Skeletal muscle satellite cell (primary cell): Measurements from ENCODE around the gene ACADS. TPM values are rescaled to one million over a fixed set of nuclear protein-coding genes. Genes with fewer than 3 reads are reported as not detected.

ENCODE experiments used
- H3K27me3 ChIP-seq: 2 replicates; pipeline ENCODE4 v1.7.0; 2013; ENCODE audit warnings: low read length; ENCODE audit not compliant: control insufficient read depth, insufficient read depth
- H3K36me3 ChIP-seq: 2 replicates; pipeline ENCODE4 v1.7.0; 2013; ENCODE audit warnings: mild to moderate bottlenecking, control low read depth, low read length; ENCODE audit not compliant: insufficient read depth
- H3K4me1 ChIP-seq: 2 replicates; pipeline ENCODE4 v1.7.0; 2013; ENCODE audit warnings: low read length; ENCODE audit not compliant: control insufficient read depth, insufficient read depth
- H3K4me2 ChIP-seq: 2 replicates; pipeline ENCODE4 v1.7.0; 2013; ENCODE audit warnings: mild to moderate bottlenecking, low read length
- H3K4me3 ChIP-seq: 2 replicates; pipeline ENCODE4 v1.7.0; 2013; ENCODE audit warnings: low read length
- H3K9ac ChIP-seq: 2 replicates; pipeline ENCODE4 v1.7.0; 2013; ENCODE audit warnings: mild to moderate bottlenecking, low read depth, low read length, moderate library complexity
- H3K9me3 ChIP-seq: replicated peaks from 2 replicates; pipeline ENCODE4 v1.7.0; 2013; ENCODE audit warnings: mild to moderate bottlenecking, control low read depth, low read length
- total RNA-seq: library from RNA; depleted of rRNA; stranded (reverse); fragments of >200 nt; gene quantifications from 2 replicates; pipeline ENCODE4 v1.2.3, GENCODE V29; 2012; rRNA removed

The ACADS gene, protein sequence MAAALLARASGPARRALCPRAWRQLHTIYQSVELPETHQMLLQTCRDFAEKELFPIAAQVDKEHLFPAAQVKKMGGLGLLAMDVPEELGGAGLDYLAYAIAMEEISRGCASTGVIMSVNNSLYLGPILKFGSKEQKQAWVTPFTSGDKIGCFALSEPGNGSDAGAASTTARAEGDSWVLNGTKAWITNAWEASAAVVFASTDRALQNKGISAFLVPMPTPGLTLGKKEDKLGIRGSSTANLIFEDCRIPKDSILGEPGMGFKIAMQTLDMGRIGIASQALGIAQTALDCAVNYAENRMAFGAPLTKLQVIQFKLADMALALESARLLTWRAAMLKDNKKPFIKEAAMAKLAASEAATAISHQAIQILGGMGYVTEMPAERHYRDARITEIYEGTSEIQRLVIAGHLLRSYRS
- total RNA-seq: 8.6 and 9.4 TPM in 2 replicates

- Histone ChIP-seq H3K4me2 (peak within 1 kb of the TSS; percentile 94), H3K27me3 (no peaks in the 10 kb centered on the region), H3K4me3 (peak within 1 kb of the TSS; percentile 90), H3K36me3 (peaks cover 26% of the 10 kb centered on the region), H3K9ac (peak within 1 kb of the TSS; percentile 80), H3K4me1 (peaks cover 21% of the 10 kb centered on the region), H3K9me3 (no peaks in the 10 kb centered on the region)
Measured at GRCh38 chr12:120725659-120726509, at the start of gene ACADS. ACADS (plus strand) TSS chr12:120725826; CDS start chr12:120725886, 60 bp downstream.

- H3K4me3 ChIP-seq: no peak overlapping the region
- H3K36me3 ChIP-seq: no peaks in the 10 kb centered on the region
- H3K4me1 ChIP-seq: peaks cover 8% of the 10 kb centered on the region
- no peak overlapping the region for H3K4me2 ChIP-seq
- H3K9ac ChIP-seq: no peak overlapping the region
- H3K27me3 ChIP-seq: no peaks in the 10 kb centered on the region
- no peaks in the 10 kb centered on the region for H3K9me3 ChIP-seq
Measured at GRCh38 chr12:120677765-120678473, 47.7 kb upstream of the ACADS start.

DNA sequence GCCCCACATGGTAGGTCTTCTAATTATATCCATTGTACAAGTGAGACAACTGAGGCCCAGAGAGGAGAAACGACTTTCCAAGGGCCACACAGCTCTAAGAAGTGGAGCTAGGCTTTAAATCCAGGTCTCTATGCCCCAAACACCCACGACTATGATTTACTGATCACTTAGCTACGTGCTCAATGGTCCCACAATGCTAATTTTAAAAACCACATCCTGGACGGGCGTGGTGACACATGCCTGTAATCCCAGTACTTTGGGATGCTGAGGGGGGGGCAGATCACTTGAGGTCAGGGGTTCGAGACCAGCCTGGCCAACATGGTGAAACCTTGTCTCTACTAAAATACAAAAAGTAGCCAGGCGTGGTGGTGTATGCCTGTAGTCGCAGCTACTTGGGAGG lies 47.1 kb upstream of the ACADS start:
- H3K4me1 ChIP-seq: peaks cover 8% of the 10 kb centered on the region
- H3K9me3 ChIP-seq: no peaks in the 10 kb centered on the region
- H3K9ac ChIP-seq: no peak overlapping the region
- no peak overlapping the region for H3K4me3 ChIP-seq
- no peaks in the 10 kb centered on the region for H3K27me3 ChIP-seq
- no peaks in the 10 kb centered on the region for H3K36me3 ChIP-seq
- no peak overlapping the region for H3K4me2 ChIP-seq

- H3K9me3 ChIP-seq: no peaks in the 10 kb centered on the region
- no peak overlapping the region for H3K4me2 ChIP-seq
- H3K4me3 ChIP-seq: no peak overlapping the region
- H3K9ac ChIP-seq: no peak overlapping the region
- H3K27me3 ChIP-seq: no peaks in the 10 kb centered on the region
- H3K4me1 ChIP-seq: peaks cover 8% of the 10 kb centered on the region
- H3K36me3 ChIP-seq: no peaks in the 10 kb centered on the region
Measured at GRCh38 chr12:120680165-120680738, 45.4 kb upstream of the ACADS start.

DNA sequence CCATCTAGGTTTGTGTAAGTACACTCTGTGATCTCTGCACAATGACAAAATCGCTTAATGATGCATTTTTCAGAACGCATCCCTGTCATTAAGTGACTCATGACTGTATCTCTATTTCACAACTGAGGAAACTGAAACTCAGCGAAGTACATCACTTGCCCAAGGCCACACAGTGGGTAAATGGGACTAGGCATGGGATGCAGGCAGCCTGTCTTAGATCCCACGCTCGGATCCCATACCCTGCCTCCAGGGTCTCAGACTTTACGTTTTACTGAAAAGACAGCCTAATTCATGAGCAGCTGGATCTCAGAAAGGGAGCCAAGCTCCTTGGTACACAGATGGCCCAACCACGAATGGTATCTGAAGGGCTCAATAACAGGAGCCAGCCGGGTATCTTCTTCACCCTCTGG lies 41.1 kb upstream of the ACADS start:
- no peaks in the 10 kb centered on the region for H3K36me3 ChIP-seq
- no peaks in the 10 kb centered on the region for H3K27me3 ChIP-seq
- no peak overlapping the region for H3K4me2 ChIP-seq
- H3K9me3 ChIP-seq: no peaks in the 10 kb centered on the region
- no peak overlapping the region for H3K9ac ChIP-seq
- H3K4me3 ChIP-seq: no peak overlapping the region
- peaks cover 15% of the 10 kb centered on the region for H3K4me1 ChIP-seq

DNA sequence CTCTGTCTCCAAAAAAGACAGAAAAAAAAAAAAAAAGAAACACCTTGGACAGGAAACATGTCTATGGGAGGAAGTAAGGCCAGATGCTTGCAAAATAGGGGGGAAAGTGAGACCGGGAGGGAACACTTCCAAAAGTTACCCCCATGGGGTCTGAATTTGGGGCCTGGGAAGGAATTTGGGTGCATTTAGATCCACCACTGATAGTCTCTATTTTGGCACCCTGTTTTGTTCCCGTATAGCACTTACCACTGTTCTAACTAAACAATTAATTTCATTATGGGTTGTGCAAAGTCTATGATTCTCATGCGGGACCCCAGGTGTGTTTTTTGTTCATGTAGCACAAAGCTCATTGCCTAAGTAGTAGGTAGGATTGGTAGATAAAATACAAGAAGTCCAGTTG lies 40.1 kb upstream of the ACADS start:
- no peak overlapping the region for H3K4me3 ChIP-seq

DNA sequence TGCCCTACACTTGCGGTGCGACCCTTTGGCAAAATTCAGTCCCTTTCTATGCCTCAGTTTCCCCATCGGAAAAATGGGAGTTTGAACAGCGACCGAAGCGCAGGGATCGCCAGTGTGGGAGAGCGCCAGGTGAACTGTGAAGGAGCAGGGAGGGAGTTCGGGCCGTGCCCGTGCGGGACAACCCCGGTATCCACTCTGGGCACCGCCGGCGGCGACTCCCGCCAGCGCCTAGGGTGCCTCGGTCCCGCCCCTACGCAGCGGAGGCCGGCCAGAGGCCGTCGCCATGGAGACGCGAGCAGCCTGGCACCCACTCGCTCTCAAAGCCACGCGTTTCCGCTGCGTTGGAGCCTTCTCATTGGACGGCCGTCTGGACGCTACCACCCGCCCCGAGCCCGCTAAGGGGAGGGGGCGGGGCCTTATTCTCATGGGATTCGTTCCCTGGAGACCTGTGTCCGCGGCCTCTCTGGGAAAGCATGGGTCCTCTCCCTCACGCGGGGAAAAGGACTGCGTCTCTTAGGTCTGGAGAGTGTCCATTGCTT lies 39.4 kb upstream of the ACADS start:
- peaks cover 18% of the 10 kb centered on the region for H3K4me1 ChIP-seq
- H3K4me2 ChIP-seq: peak overlapping the region; percentile 93
- H3K9me3 ChIP-seq: no peaks in the 10 kb centered on the region
- no peaks in the 10 kb centered on the region for H3K36me3 ChIP-seq
- no peaks in the 10 kb centered on the region for H3K27me3 ChIP-seq
- peak overlapping the region; percentile 94 for H3K9ac ChIP-seq
- H3K4me3 ChIP-seq: peak overlapping the region; percentile 91

More for the DNA sequence above, 40.1 kb upstream of the ACADS start:
- Histone ChIP-seq H3K27me3 (no peaks in the 10 kb centered on the region), H3K4me2 (peak overlapping the region; percentile 93), H3K4me1 (peaks cover 18% of the 10 kb centered on the region), H3K9ac (no peak overlapping the region), H3K9me3 (no peaks in the 10 kb centered on the region), H3K36me3 (no peaks in the 10 kb centered on the region)

GRCh38 chr12:120686690-120687577 lies 38.7 kb upstream of the ACADS start, which contains the start of gene MLEC:
MLEC (plus strand) TSS chr12:120687149; CDS start chr12:120687297, 148 bp downstream.
- peaks cover 18% of the 10 kb centered on the region for H3K4me1 ChIP-seq
- peak within 1 kb of the TSS; percentile 91 for H3K4me3 ChIP-seq
- H3K4me2 ChIP-seq: peak within 1 kb of the TSS; percentile 93
- no peaks in the 10 kb centered on the region for H3K36me3 ChIP-seq
- peak within 1 kb of the TSS; percentile 94 for H3K9ac ChIP-seq
- no peaks in the 10 kb centered on the region for H3K27me3 ChIP-seq
- H3K9me3 ChIP-seq: no peaks in the 10 kb centered on the region

DNA sequence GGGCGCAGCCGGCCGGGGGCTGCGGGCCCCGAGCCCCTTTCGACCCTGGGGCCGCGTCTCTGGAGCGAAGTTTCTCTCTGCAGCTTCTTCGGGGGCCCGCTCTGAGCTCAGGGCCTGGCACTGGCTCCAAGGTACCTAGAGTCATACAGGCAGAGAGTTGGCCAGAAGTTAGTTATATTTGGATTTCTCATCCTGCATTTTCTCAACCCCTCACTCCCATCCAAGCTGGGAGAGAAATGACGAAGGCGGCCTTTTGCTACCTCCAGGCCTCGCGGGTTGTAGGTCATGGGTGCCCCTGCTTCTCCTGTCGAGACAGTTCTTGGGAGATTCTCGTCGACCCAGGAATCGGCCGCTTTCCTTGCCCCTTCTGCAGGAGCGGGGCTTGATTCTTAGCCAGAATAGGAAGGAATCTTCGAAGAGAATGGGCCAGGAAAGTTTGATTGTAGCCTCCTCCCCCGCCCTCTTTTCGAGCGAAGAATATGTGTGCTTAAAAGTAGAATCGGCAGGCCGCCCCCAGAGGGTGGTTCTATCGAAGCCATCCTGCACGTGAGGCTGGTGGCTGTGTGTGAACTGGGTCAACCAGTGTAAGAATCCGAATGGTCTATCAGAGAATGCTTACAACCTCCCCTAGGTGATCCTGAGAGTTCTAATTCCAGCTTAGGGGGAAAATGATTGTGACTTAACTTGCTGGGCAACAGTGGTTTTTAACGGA lies 37.9 kb upstream of the ACADS start:
- H3K9ac ChIP-seq: peak overlapping the region; percentile 94
- no peaks in the 10 kb centered on the region for H3K36me3 ChIP-seq
- H3K4me2 ChIP-seq: peak overlapping the region; percentile 93
- peaks cover 23% of the 10 kb centered on the region for H3K4me1 ChIP-seq
- H3K27me3 ChIP-seq: no peaks in the 10 kb centered on the region
- no peaks in the 10 kb centered on the region for H3K9me3 ChIP-seq
- H3K4me3 ChIP-seq: peak overlapping the region; percentile 91
